GM19193 (cell line): Measurements from ENCODE around the gene BCKDHB.

Experiments used
- POLR2A ChIP-seq: IDR thresholded peaks from 4 replicates; pipeline ENCODE4 v1.6.1; 2011; ENCODE audit not compliant: insufficient read depth, insufficient read length; ENCODE audit errors: extremely low read depth

The BCKDHB gene

GRCh38 chr6:80263585-80263984 is 157.1 kb downstream of the BCKDHB start:
- no peak for TF ChIP-seq POLR2A

- no peak for TF ChIP-seq POLR2A
Measured at GRCh38 chr6:80268865-80269730, 162.6 kb downstream of the BCKDHB start.

GRCh38 chr6:80271074-80271473 is 164.6 kb downstream of the BCKDHB start:
- no peak for TF ChIP-seq POLR2A

- no peak for TF ChIP-seq POLR2A
Measured at GRCh38 chr6:80272988-80273387, 166.5 kb downstream of the BCKDHB start.

- no peak for TF ChIP-seq POLR2A
Measured at GRCh38 chr6:80276861-80277260, 170.4 kb downstream of the BCKDHB start.

GRCh38 chr6:80277501-80277900 is 171.0 kb downstream of the BCKDHB start:
- TF ChIP-seq POLR2A = no peak

GRCh38 chr6:80280262-80281010 is 174.0 kb downstream of the BCKDHB start:
- no peak for TF ChIP-seq POLR2A

- TF ChIP-seq POLR2A = no peak
Measured at GRCh38 chr6:80282913-80283554, 176.6 kb downstream of the BCKDHB start.

- TF ChIP-seq POLR2A = no peak
Measured at GRCh38 chr6:80287112-80287511, 180.6 kb downstream of the BCKDHB start.

- TF ChIP-seq POLR2A = no peak
Measured at GRCh38 chr6:80287607-80288006, 181.1 kb downstream of the BCKDHB start.

- TF ChIP-seq POLR2A = no peak
Measured at GRCh38 chr6:80289727-80290126, 183.3 kb downstream of the BCKDHB start.

GRCh38 chr6:80302716-80303115 is 196.2 kb downstream of the BCKDHB start:
- no peak for TF ChIP-seq POLR2A

- no peak for TF ChIP-seq POLR2A
Measured at GRCh38 chr6:80304014-80304413, 197.5 kb downstream of the BCKDHB start.

- TF ChIP-seq POLR2A = no peak
Measured at GRCh38 chr6:80314531-80314930, 208.1 kb downstream of the BCKDHB start.

- TF ChIP-seq POLR2A = no peak
Measured at GRCh38 chr6:80316686-80317231, 210.3 kb downstream of the BCKDHB start.
